H9 (cell line): ENCODE results near the gene SLF1. TPM values are rescaled to one million over a fixed set of nuclear protein-coding genes. Genes with fewer than 3 reads are reported as not detected.

Experiments
- DNase-seq: peaks from one replicate; pipeline ENCODE4 v3.0.0-alpha.2; 2017
- H2AFZ ChIP-seq: one replicate; pipeline ENCODE4 v1.6.1; 2013; ENCODE audit warnings: mild to moderate bottlenecking, low read length, control low read depth, moderate library complexity
- H2AK5ac ChIP-seq: 2 replicates; pipeline ENCODE4 v1.6.1; 2013; ENCODE audit warnings: low read length, control low read depth, mixed read lengths; ENCODE audit not compliant: insufficient read length
- H2BK120ac ChIP-seq: one replicate; pipeline ENCODE4 v1.6.1; 2013; ENCODE audit warnings: low read depth, mild to moderate bottlenecking, low read length, control low read depth, inconsistent platforms; ENCODE audit not compliant: poor library complexity, severe bottlenecking
- H2BK12ac ChIP-seq: 2 replicates; pipeline ENCODE4 v1.6.1; 2013; ENCODE audit warnings: low read length, control low read depth, mixed read lengths, low read depth; ENCODE audit not compliant: insufficient read length
- H2BK15ac ChIP-seq: 2 replicates; pipeline ENCODE4 v1.6.1; 2013; ENCODE audit warnings: low read depth, low read length, control low read depth
- H2BK20ac ChIP-seq: one replicate; pipeline ENCODE4 v1.6.1; 2013; ENCODE audit warnings: low read depth, mild to moderate bottlenecking, low read length, control low read depth, inconsistent platforms; ENCODE audit not compliant: poor library complexity, severe bottlenecking
- H2BK5ac ChIP-seq: 2 replicates; pipeline ENCODE4 v1.6.1; 2013; ENCODE audit warnings: low read length, control low read depth, mixed read lengths; ENCODE audit not compliant: insufficient read length
- H3K14ac ChIP-seq: 2 replicates; pipeline ENCODE4 v1.6.1; 2013; ENCODE audit warnings: low read length, control low read depth; ENCODE audit not compliant: insufficient read depth
- H3K18ac ChIP-seq: 2 replicates; pipeline ENCODE4 v1.6.1; 2013; ENCODE audit warnings: low read depth, mild to moderate bottlenecking, mixed read lengths, low read length, control low read depth; ENCODE audit not compliant: insufficient read length
- H3K23ac ChIP-seq: 2 replicates; pipeline ENCODE4 v1.6.1; 2013; ENCODE audit warnings: low read length, control low read depth, mixed read lengths, low read depth; ENCODE audit not compliant: insufficient read length
- H3K23me2 ChIP-seq: 2 replicates; pipeline ENCODE4 v1.6.1; 2013; ENCODE audit warnings: low read depth, mild to moderate bottlenecking, mixed read lengths, low read length, control low read depth; ENCODE audit not compliant: insufficient read length, poor library complexity, severe bottlenecking
- H3K27ac ChIP-seq: 2 replicates; pipeline ENCODE4 v1.5.1; 2013; ENCODE audit warnings: low read length, control low read depth, mixed read lengths, low read depth; ENCODE audit not compliant: insufficient read length
- H3K27me3 ChIP-seq: 2 replicates; pipeline ENCODE4 v1.6.1; 2013; ENCODE audit warnings: low read length, control low read depth, inconsistent platforms; ENCODE audit not compliant: insufficient read depth
- H3K4ac ChIP-seq: 2 replicates; pipeline ENCODE4 v1.6.1; 2013; ENCODE audit warnings: low read depth, mild to moderate bottlenecking, control low read depth, inconsistent platforms, low read length, moderate library complexity
- H3K4me1 ChIP-seq: 2 replicates; pipeline ENCODE4 v1.6.1; 2013; ENCODE audit warnings: low read length, control low read depth, inconsistent platforms; ENCODE audit not compliant: insufficient read depth
- H3K4me2 ChIP-seq: 2 replicates; pipeline ENCODE4 v1.6.1; 2013; ENCODE audit warnings: low read length, control low read depth, mixed read lengths; ENCODE audit not compliant: insufficient read length, insufficient read depth
- H3K56ac ChIP-seq: 2 replicates; pipeline ENCODE4 v1.6.1; 2013; ENCODE audit warnings: low read depth, mild to moderate bottlenecking, mixed read lengths, low read length, control low read depth; ENCODE audit not compliant: insufficient read length
- H3K79me1 ChIP-seq: 2 replicates; pipeline ENCODE4 v1.6.1; 2013; ENCODE audit warnings: low read depth, mild to moderate bottlenecking, moderate library complexity, low read length, control low read depth, inconsistent platforms; ENCODE audit not compliant: insufficient read depth, poor library complexity, severe bottlenecking
- H3K79me2 ChIP-seq: 2 replicates; pipeline ENCODE4 v1.6.1; 2013; ENCODE audit warnings: low read length, control low read depth, inconsistent platforms; ENCODE audit not compliant: insufficient read depth
- H3K9ac ChIP-seq: 2 replicates; pipeline ENCODE4 v1.6.1; 2013; ENCODE audit warnings: low read length, control low read depth, mixed read lengths; ENCODE audit not compliant: insufficient read length; ENCODE audit errors: extremely low read depth
- H3K9me3 ChIP-seq: one replicate; pipeline ENCODE4 v1.6.1; 2013; ENCODE audit warnings: low read depth, low read length, inconsistent platforms; ENCODE audit not compliant: control insufficient read depth
- H3T11ph ChIP-seq: one replicate; pipeline ENCODE4 v1.6.1; 2013; ENCODE audit warnings: mild to moderate bottlenecking, low read length, control low read depth, inconsistent platforms
- H4K20me1 ChIP-seq: one replicate; pipeline ENCODE4 v1.6.1; 2013; ENCODE audit not compliant: control insufficient read depth, insufficient read length, insufficient read depth
- H4K5ac ChIP-seq: 2 replicates; pipeline ENCODE4 v1.6.1; 2013; ENCODE audit warnings: low read depth, mild to moderate bottlenecking, mixed read lengths, low read length, control low read depth; ENCODE audit not compliant: insufficient read length
- H4K8ac ChIP-seq: replicated peaks from 2 replicates; pipeline ENCODE4 v1.6.1; 2013; ENCODE audit warnings: low read length, control low read depth, mixed read lengths, low read depth; ENCODE audit not compliant: insufficient read length
- H4K91ac ChIP-seq: 2 replicates; pipeline ENCODE4 v1.6.1; 2013; ENCODE audit warnings: low read depth, mild to moderate bottlenecking, moderate library complexity, mixed read lengths, low read length, control low read depth; ENCODE audit not compliant: insufficient read length
- H3K27ac Mint-ChIP-seq, 3 experiments: 2 replicates in 2 of 3; 3 replicates in 1 of 3; pipeline ENCODE4 v1.8.0; 2020 to 2021; ENCODE audit warnings: mixed read lengths in 3 of 3, mild to moderate bottlenecking in 1 of 3, moderate library complexity in 1 of 3
- H3K27me3 Mint-ChIP-seq: 2 replicates; pipeline ENCODE4 v1.8.0; 2021; ENCODE audit warnings: low read depth, mild to moderate bottlenecking, moderate library complexity, mixed read lengths
- H3K36me3 Mint-ChIP-seq, 3 experiments: 2 replicates in 2 of 3; 3 replicates in 1 of 3; pipeline ENCODE4 v1.8.0; 2020 to 2021; ENCODE audit warnings: low read depth in 3 of 3, mixed read lengths in 3 of 3; ENCODE audit not compliant: insufficient read depth in 1 of 3
- H3K4me1 Mint-ChIP-seq, 2 experiments: 2 replicates each; pipeline ENCODE4 v1.8.0; 2020; ENCODE audit warnings: mixed read lengths in 2 of 2
- H3K4me3 Mint-ChIP-seq, 2 experiments: 2 replicates in 1 of 2; 3 replicates in 1 of 2; pipeline ENCODE4 v1.8.0; 2020 to 2021; ENCODE audit warnings: mild to moderate bottlenecking in 2 of 2, mixed read lengths in 2 of 2, moderate library complexity in 1 of 2
- H3K9me3 Mint-ChIP-seq, 2 experiments: 2 replicates in 1 of 2; 3 replicates in 1 of 2; pipeline ENCODE4 v1.8.0; 2020; ENCODE audit warnings: mild to moderate bottlenecking in 2 of 2, mixed read lengths in 2 of 2, moderate library complexity in 1 of 2
- CTCF ChIP-seq: fragments of 200-600 bp; sonication (generic); conservative IDR thresholded peaks from 3 replicates; pipeline ENCODE4 v1.8.0; 2021; ENCODE audit warnings: antibody characterized with exemption, mild to moderate bottlenecking
- WGBS: extraction: QIAGEN DNeasy Blood & Tissue Kit; methylation state at CpG from one replicate; pipeline ENCODE4 v1.1.7; 2013; ENCODE audit warnings: missing lambda C conversion rate, low lambda C conversion rate, mixed read lengths; ENCODE audit not compliant: insufficient read length; ENCODE audit errors: extremely low coverage; 5-methylcytosine and 5-hydroxymethylcytosine counted together
- total RNA-seq: library from RNA; stranded (reverse); gene quantifications from 2 replicates; pipeline ENCODE4 v1.2.1, GENCODE V29; 2021

The SLF1 gene
- total RNA-seq, 1 experiment from 2014 or later: 12.5 TPM

- H3K18ac ChIP-seq: no peak overlapping the region
- no peak overlapping the region for H3K4ac ChIP-seq
- no CpG with 5 or more reads among the region's 5 CpGs for WGBS
- no peak for TF ChIP-seq CTCF
- no peak overlapping the region for H2BK15ac ChIP-seq
- H2BK120ac ChIP-seq: no peak overlapping the region
- H3K27me3 Mint-ChIP-seq: no peaks in the 10 kb centered on the region
- H3K79me1 ChIP-seq: no peaks in the 10 kb centered on the region
- no peak overlapping the region for H3K4me2 ChIP-seq
- no peak overlapping the region for H3K14ac ChIP-seq
- no peak overlapping the region for H3K9ac ChIP-seq
- no peak overlapping the region for H2BK20ac ChIP-seq
- H3K4me3 Mint-ChIP-seq: no peak overlapping the region
- no peaks in the 10 kb centered on the region for H3K4me1 Mint-ChIP-seq
- H4K5ac ChIP-seq: no peak overlapping the region
- no peaks in the 10 kb centered on the region for H3K4me1 ChIP-seq
- H2AK5ac ChIP-seq: no peak overlapping the region
- no peaks in the 10 kb centered on the region; a peak in 1 of 5 replicates for H3K9me3 Mint-ChIP-seq
- H3K27me3 ChIP-seq: no peaks in the 10 kb centered on the region
- H3K23me2 ChIP-seq: no peaks in the 10 kb centered on the region
- H4K91ac ChIP-seq: no peak overlapping the region
- H2AFZ ChIP-seq: no peak overlapping the region
- no peak overlapping the region for H2BK12ac ChIP-seq
- H3T11ph ChIP-seq: no peak overlapping the region
- H3K36me3 Mint-ChIP-seq: peaks cover 12 to 17% (median 15%) of the 10 kb centered on the region in 3 experiments
- no peak overlapping the region for H3K27ac Mint-ChIP-seq
- H3K23ac ChIP-seq: no peak overlapping the region
- no peak overlapping the region for H4K8ac ChIP-seq
- H3K56ac ChIP-seq: no peak overlapping the region
- no peaks in the 10 kb centered on the region for H3K79me2 ChIP-seq
- no peak for DNase-seq
- H4K20me1 ChIP-seq: no peaks in the 10 kb centered on the region
- H2BK5ac ChIP-seq: no peak overlapping the region
- H3K27ac ChIP-seq: no peak overlapping the region
- H3K9me3 ChIP-seq: no peaks in the 10 kb centered on the region
Measured at GRCh38 chr5:94698197-94698596, 79.7 kb downstream of the SLF1 start.
